Endometrial microvascular endothelial cells (primary cell): Measurements from ENCODE around the gene RIC3. TPM values are rescaled to one million over a fixed set of nuclear protein-coding genes. Genes with fewer than 3 reads are reported as not detected.

Experiments used
- in situ Hi-C: cut with HindIII; loops from 2 replicates; pipeline ENCODE4 v1.10.0; 2017; ENCODE audit warnings: low sequenced_read_pairs, low pct_unique_long_range_greater_than_20kb; ENCODE audit errors: inconsistent ontology term
- total RNA-seq: library from RNA; depleted of rRNA; stranded (reverse); fragments of >200 nt; gene quantifications from one replicate; pipeline ENCODE4 v1.2.3, GENCODE V29; 2015; ENCODE audit errors: inconsistent ontology term

RIC3 gene
- not detected for total RNA-seq

GRCh38 chr11:8168485-8169257, at the start of gene RIC3:
Gene RIC3 (minus strand): TSS chr11:8169025. CDS start chr11:8168989, 36 bp downstream.
- in situ Hi-C loops = no loop called here

GRCh38 chr11:8218409-8218808, 49.6 kb upstream of the RIC3 start:
- in situ Hi-C loops = no loop called here

GRCh38 chr11:8217926-8218325, 49.1 kb upstream of the RIC3 start:
- in situ Hi-C loops = no loop called here

GRCh38 chr11:8217136-8217535, 48.3 kb upstream of the RIC3 start:
- in situ Hi-C loops = no loop called here

- in situ Hi-C loops = no loop called here
Measured at GRCh38 chr11:8213376-8213775, 44.6 kb upstream of the RIC3 start.

GRCh38 chr11:8209208-8209807, 40.5 kb upstream of the RIC3 start:
- in situ Hi-C loops = no loop called here

- in situ Hi-C loops = no loop called here
Measured at GRCh38 chr11:8207080-8208000, 38.5 kb upstream of the RIC3 start.

- in situ Hi-C loops = no loop called here
Measured at GRCh38 chr11:8206251-8207079, 37.6 kb upstream of the RIC3 start.

- in situ Hi-C loops = no loop called here
Measured at GRCh38 chr11:8205566-8205965, 36.7 kb upstream of the RIC3 start.

GRCh38 chr11:8204596-8204995, 35.8 kb upstream of the RIC3 start:
- in situ Hi-C loops = no loop called here

GRCh38 chr11:8204025-8204424, 35.2 kb upstream of the RIC3 start:
- in situ Hi-C loops = no loop called here

GRCh38 chr11:8203414-8203715, 34.5 kb upstream of the RIC3 start:
- in situ Hi-C loops = no loop called here

GRCh38 chr11:8202516-8203413, 33.9 kb upstream of the RIC3 start:
- in situ Hi-C loops = no loop called here

- in situ Hi-C loops = no loop called here
Measured at GRCh38 chr11:8201644-8202365, 33.0 kb upstream of the RIC3 start.

GRCh38 chr11:8199676-8200075, 30.9 kb upstream of the RIC3 start:
- in situ Hi-C loops = no loop called here

- in situ Hi-C loops = no loop called here
Measured at GRCh38 chr11:8196749-8197148, 27.9 kb upstream of the RIC3 start.

GRCh38 chr11:8194956-8195355, 26.1 kb upstream of the RIC3 start:
- in situ Hi-C loops = no loop called here

GRCh38 chr11:8192896-8193209, 24.0 kb upstream of the RIC3 start:
- in situ Hi-C loops = no loop called here
